ENCODE measurements around the gene CDX2.
"Not testable (repeated sequence)": the region's sequence is repeated elsewhere in the genome, so short reads cannot be mapped to it uniquely, and the experiment has no call there.

CDX2 gene

GRCh38 chr13:27964206-27964605, 4.9 kb downstream of the CDX2 start:
- DNase-seq = not testable (repeated sequence)

GRCh38 chr13:27963491-27963890, 5.6 kb downstream of the CDX2 start:
- no peak for DNase-seq

GRCh38 chr13:27962982-27963381, 6.1 kb downstream of the CDX2 start:
- no peak for DNase-seq

- DNase-seq = no peak
Observed at GRCh38 chr13:27962128-27962841, 6.8 kb downstream of the CDX2 start.

- no peak for DNase-seq
Observed at GRCh38 chr13:27961227-27962085, 7.7 kb downstream of the CDX2 start.

GRCh38 chr13:27960362-27961226, 8.5 kb downstream of the CDX2 start:
- DNase-seq = no peak

GRCh38 chr13:27959976-27960361, 9.1 kb downstream of the CDX2 start:
- no peak for DNase-seq

GRCh38 chr13:27956576-27957300, 12.4 kb downstream of the CDX2 start:
- no peak for DNase-seq

- DNase-seq = no peak
Observed at GRCh38 chr13:27955014-27955591, 14.0 kb downstream of the CDX2 start.

- DNase-seq = no peak
Observed at GRCh38 chr13:27954406-27954851, 14.7 kb downstream of the CDX2 start.

- DNase-seq = peak; percentile 69
Observed at GRCh38 chr13:27953676-27954405, 15.3 kb downstream of the CDX2 start.

GRCh38 chr13:27952876-27953675, 16.0 kb downstream of the CDX2 start:
- DNase-seq = no peak

GRCh38 chr13:27942972-27943371, 26.1 kb downstream of the CDX2 start:
- DNase-seq = no peak

- DNase-seq = no peak
Observed at GRCh38 chr13:27933580-27934328, 35.4 kb downstream of the CDX2 start.

GRCh38 chr13:27933118-27933517, 36.0 kb downstream of the CDX2 start:
- no peak for DNase-seq

- no peak for DNase-seq
Observed at GRCh38 chr13:27929868-27930267, 39.2 kb downstream of the CDX2 start.

- DNase-seq = no peak
Observed at GRCh38 chr13:27928805-27929753, 40.0 kb downstream of the CDX2 start.

- no peak for DNase-seq
Observed at GRCh38 chr13:27928353-27928804, 40.7 kb downstream of the CDX2 start.

All from stimulated activated CD4-positive, alpha-beta T cell treated with anti-CD3 and anti-CD28 coated beads, Interleukin-12 subunit alpha, Interleukin-12 subunit beta, amount 100 ng/mL, for 4 hours (primary cell).